Measurements from ENCODE around the gene FMN1. TPM values are rescaled to one million over a fixed set of nuclear protein-coding genes. Genes with fewer than 3 reads are reported as not detected.

FMN1 gene
- total and polyA plus RNA-seq, 2 of the 13 experiments (the other 11 are each of a cell fraction or from before 2014, with no cell fraction given): 0.20 to 0.60 TPM

- TF ChIP-seq MYC (CRISPR knock-in tag; IDR thresholded peaks at IDR 0.05; ENCODE audit: borderline replicate concordance) (no peak), POLR2AphosphoS2 (IDR thresholded peaks at IDR 0.05; ENCODE audit: low read depth, low read length) (no peak), ZNF512 (CRISPR knock-in tag; IDR thresholded peaks at IDR 0.05) (no peak), ZBTB43 (CRISPR knock-in tag; conservative IDR thresholded peaks at IDR 0.05) (no peak), PLRG1 (conservative IDR thresholded peaks at IDR 0.05) (no peak), ZFP91 (CRISPR knock-in tag; IDR thresholded peaks at IDR 0.05; ENCODE audit: borderline replicate concordance) (no peak), ARNT (IDR thresholded peaks at IDR 0.05) (no peak), ZNF761 (CRISPR knock-in tag; conservative IDR thresholded peaks at IDR 0.05) (no peak), HINFP (CRISPR knock-in tag; IDR thresholded peaks at IDR 0.05; ENCODE audit: low read depth) (no peak), CHCHD3 (CRISPR knock-in tag; IDR thresholded peaks at IDR 0.05) (no peak), BRD4 (CRISPR knock-in tag; IDR thresholded peaks at IDR 0.05) (no peak), ZNF232 (CRISPR knock-in tag; IDR thresholded peaks at IDR 0.05; ENCODE audit: borderline replicate concordance) (no peak), PITX1 (CRISPR knock-in tag; IDR thresholded peaks at IDR 0.05) (no peak), MED13 (CRISPR knock-in tag; IDR thresholded peaks at IDR 0.05) (no peak), ZNF556 (CRISPR knock-in tag; IDR thresholded peaks at IDR 0.05; ENCODE audit: borderline replicate concordance) (no peak), ZBED4 (CRISPR knock-in tag; IDR thresholded peaks at IDR 0.05; ENCODE audit: borderline replicate concordance) (no peak)
- H3K9ac ChIP-seq (ENCODE audit: insufficient read depth, low read depth, low read length): no peak overlapping the region
- no peak overlapping the region for H2AFZ ChIP-seq (ENCODE audit: low read length)
- peaks cover 21% of the 10 kb centered on the region for H3K4me1 ChIP-seq (ENCODE audit: insufficient read depth, low read length)
- FAIRE-seq: no peak
- no peak overlapping the region for H3K27ac ChIP-seq (ENCODE audit: extremely low read length, insufficient read depth, low read length)
- ChIA-PET POLR2A (no interaction called here), CTCF (ENCODE audit: low intra/inter-chr PET ratio, low total read pairs) (no interaction called here)
- ATAC-seq: no peak
- in situ Hi-C loops (cut with HindIII; ENCODE audit: extremely low pct_ligation_motif_present, low pct_unique_long_range_greater_than_20kb): loop anchor here (5.0 kb wide), 1 partner anchor 53 kb away; no protein-coding TSS in a partner anchor
- no peaks in the 10 kb centered on the region for H3K79me2 ChIP-seq (ENCODE audit: insufficient read depth, low read length)
- H3K9me3 ChIP-seq (ENCODE audit: low read length): no peaks in the 10 kb centered on the region
- intact Hi-C loops (cut with micrococcal nuclease; ENCODE audit: unreplicated experiment): no loop called here
- 49% methylated on average over 3 of the region's 3 CpGs for WGBS (ENCODE audit: low lambda C conversion rate)
- no peaks in the 10 kb centered on the region for H3K36me3 ChIP-seq (replicated peaks in 1 of 2; ENCODE audit: control insufficient read depth in 1 of 2, insufficient read depth in 2 of 2, low read length in 2 of 2)
- H3K4me3 ChIP-seq (replicated peaks in 1 of 3; ENCODE audit: insufficient read depth in 1 of 3, low read depth in 2 of 3, low read length in 3 of 3): no peak overlapping the region
- no peaks in the 10 kb centered on the region for H3K27me3 ChIP-seq (ENCODE audit: control insufficient read depth in 1 of 2, insufficient read depth in 2 of 2, low read length in 2 of 2)
- no TSS peak for BruUV-seq (replicated peaks)
- H3K4me2 ChIP-seq (ENCODE audit: low read depth, low read length): no peak overlapping the region
- DNase-seq (ENCODE audit: low spot score): no peak
- H4K20me1 ChIP-seq (ENCODE audit: insufficient read depth, low read length): no peaks in the 10 kb centered on the region
Observed at GRCh38 chr15:33204926-33205325, 10.4 kb upstream of the FMN1 start.

Measured in HepG2 (cell line).